KMS-11 (cell line): ENCODE data around the gene DLL4.

Experiments
- H2AFZ ChIP-seq: fragments of 200-600 bp; sonication (generic); 2 replicates; pipeline ENCODE4 v1.6.1; 2016; ENCODE audit warnings: antibody characterized with exemption, mixed run types, low read depth
- H3K27ac ChIP-seq: fragments of 200-600 bp; sonication (generic); 2 replicates; pipeline ENCODE4 v1.6.1; 2016; ENCODE audit warnings: mild to moderate bottlenecking, mixed run types
- H3K27me3 ChIP-seq: fragments of 200-600 bp; sonication (generic); 2 replicates; pipeline ENCODE4 v1.6.1; 2017; ENCODE audit warnings: mild to moderate bottlenecking, low read depth, mixed run types, moderate library complexity; ENCODE audit not compliant: insufficient read depth
- H3K36me3 ChIP-seq: fragments of 200-600 bp; sonication (generic); 2 replicates; pipeline ENCODE4 v1.6.1; 2017; ENCODE audit warnings: mild to moderate bottlenecking, mixed run types; ENCODE audit not compliant: insufficient read depth
- H3K4me1 ChIP-seq: fragments of 200-600 bp; sonication (generic); 2 replicates; pipeline ENCODE4 v1.6.1; 2016; ENCODE audit warnings: mild to moderate bottlenecking, low read depth, mixed run types; ENCODE audit not compliant: poor library complexity, severe bottlenecking
- H3K4me2 ChIP-seq: fragments of 200-600 bp; sonication (generic); 2 replicates; pipeline ENCODE4 v1.7.0; 2016; ENCODE audit warnings: mild to moderate bottlenecking, mixed run types
- H3K4me3 ChIP-seq: fragments of 200-600 bp; sonication (generic); IDR thresholded peaks from 2 replicates; pipeline ENCODE4 v1.6.1; 2017; ENCODE audit warnings: low read depth, low read length, mixed read lengths; ENCODE audit not compliant: insufficient read depth
- H3K79me2 ChIP-seq: fragments of 200-600 bp; sonication (generic); 2 replicates; pipeline ENCODE4 v1.6.1; 2016; ENCODE audit warnings: low read depth, mixed run types; ENCODE audit not compliant: insufficient read depth
- H3K9ac ChIP-seq: fragments of 200-600 bp; sonication (generic); 2 replicates; pipeline ENCODE4 v1.6.1; 2016; ENCODE audit warnings: mild to moderate bottlenecking, mixed run types
- H4K20me1 ChIP-seq: fragments of 200-600 bp; sonication (generic); 2 replicates; pipeline ENCODE4 v1.6.1; 2016; ENCODE audit warnings: mild to moderate bottlenecking, mixed run types; ENCODE audit not compliant: insufficient read depth
- TF ChIP-seq, protein P1 (sequence below): fragments of 200-600 bp; sonication (generic); conservative IDR thresholded peaks from 2 replicates; pipeline ENCODE4 v1.6.1; 2017; ENCODE audit warnings: low read depth, mild to moderate bottlenecking, antibody characterized with exemption, low read length, moderate library complexity, mixed read lengths

DLL4 gene

DNA sequence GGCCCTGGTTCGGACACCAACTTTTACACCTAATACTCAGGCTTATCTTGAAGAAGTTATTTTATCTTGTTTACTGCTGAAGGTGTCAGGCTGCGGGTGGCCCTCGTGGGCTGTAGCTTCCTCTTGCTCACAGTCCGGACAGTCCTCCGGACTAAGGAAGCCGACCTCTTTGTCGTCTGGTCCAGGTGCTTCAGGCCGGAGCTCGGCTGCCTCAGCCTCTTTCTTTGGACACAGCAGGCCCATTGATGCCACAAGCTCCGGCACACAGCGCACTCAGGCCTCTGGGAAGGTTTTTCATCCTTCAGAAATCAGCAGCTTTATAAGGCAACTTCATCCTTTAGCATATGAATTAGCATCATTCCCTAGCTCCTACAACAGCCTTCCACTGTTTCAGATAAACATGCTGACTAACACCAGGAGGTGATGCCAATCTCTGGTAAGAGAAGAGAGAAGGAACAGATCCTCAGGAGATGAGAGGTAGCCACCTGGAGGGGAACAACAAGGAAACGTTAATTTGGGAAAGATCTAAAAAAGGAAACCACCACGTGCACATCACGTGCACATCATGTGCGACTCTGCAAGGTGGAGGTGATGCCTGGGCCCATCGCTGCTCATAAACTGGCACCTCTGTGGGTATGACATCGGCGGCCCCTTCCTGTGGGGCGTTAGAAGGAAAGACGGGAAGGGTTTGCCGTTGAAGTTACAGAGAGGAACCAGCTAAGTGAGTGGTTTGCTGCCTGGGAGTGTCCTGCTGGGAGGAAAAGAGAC lies 19.8 kb downstream of the DLL4 start:
- TF ChIP-seq, protein P1, sequence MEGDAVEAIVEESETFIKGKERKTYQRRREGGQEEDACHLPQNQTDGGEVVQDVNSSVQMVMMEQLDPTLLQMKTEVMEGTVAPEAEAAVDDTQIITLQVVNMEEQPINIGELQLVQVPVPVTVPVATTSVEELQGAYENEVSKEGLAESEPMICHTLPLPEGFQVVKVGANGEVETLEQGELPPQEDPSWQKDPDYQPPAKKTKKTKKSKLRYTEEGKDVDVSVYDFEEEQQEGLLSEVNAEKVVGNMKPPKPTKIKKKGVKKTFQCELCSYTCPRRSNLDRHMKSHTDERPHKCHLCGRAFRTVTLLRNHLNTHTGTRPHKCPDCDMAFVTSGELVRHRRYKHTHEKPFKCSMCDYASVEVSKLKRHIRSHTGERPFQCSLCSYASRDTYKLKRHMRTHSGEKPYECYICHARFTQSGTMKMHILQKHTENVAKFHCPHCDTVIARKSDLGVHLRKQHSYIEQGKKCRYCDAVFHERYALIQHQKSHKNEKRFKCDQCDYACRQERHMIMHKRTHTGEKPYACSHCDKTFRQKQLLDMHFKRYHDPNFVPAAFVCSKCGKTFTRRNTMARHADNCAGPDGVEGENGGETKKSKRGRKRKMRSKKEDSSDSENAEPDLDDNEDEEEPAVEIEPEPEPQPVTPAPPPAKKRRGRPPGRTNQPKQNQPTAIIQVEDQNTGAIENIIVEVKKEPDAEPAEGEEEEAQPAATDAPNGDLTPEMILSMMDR = no peak
- Histone ChIP-seq H3K36me3 (no peaks in the 10 kb centered on the region), H3K27me3 (no peaks in the 10 kb centered on the region), H3K4me2 (no peak overlapping the region), H3K27ac (no peak overlapping the region), H3K4me3 (no peak overlapping the region), H3K9ac (no peak overlapping the region), H3K4me1 (peaks cover 20% of the 10 kb centered on the region), H2AFZ (no peak overlapping the region), H4K20me1 (no peaks in the 10 kb centered on the region), H3K79me2 (no peaks in the 10 kb centered on the region)

DNA sequence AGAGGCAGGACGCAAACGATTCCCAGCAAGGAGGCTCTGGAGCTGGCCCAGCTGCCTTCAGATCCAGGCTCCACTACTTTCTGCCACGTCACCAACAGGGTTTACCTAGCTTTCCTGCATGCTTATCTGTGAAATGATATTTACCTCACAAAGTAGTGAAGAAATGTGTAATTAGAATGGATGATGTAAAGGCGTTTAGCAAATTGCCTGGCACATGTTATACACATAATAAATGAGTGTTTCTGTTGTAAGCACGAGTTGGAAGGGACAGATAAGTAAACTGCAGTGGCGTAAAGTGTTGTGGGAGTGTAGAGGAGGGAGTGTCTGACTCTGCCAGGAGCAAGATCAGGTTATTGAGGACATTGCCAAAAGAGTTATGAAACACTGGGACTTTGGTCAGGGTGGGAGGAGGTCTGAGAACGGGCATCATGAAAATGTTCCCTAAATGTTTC lies 20.6 kb downstream of the DLL4 start:
- Histone ChIP-seq H3K27me3 (no peaks in the 10 kb centered on the region), H2AFZ (no peak overlapping the region), H3K27ac (no peak overlapping the region), H3K4me1 (peaks cover 29% of the 10 kb centered on the region), H3K9ac (no peak overlapping the region), H3K36me3 (no peaks in the 10 kb centered on the region), H3K4me2 (no peak overlapping the region), H4K20me1 (no peaks in the 10 kb centered on the region), H3K4me3 (no peak overlapping the region), H3K79me2 (no peaks in the 10 kb centered on the region)
- TF ChIP-seq, protein P1 = no peak

DNA sequence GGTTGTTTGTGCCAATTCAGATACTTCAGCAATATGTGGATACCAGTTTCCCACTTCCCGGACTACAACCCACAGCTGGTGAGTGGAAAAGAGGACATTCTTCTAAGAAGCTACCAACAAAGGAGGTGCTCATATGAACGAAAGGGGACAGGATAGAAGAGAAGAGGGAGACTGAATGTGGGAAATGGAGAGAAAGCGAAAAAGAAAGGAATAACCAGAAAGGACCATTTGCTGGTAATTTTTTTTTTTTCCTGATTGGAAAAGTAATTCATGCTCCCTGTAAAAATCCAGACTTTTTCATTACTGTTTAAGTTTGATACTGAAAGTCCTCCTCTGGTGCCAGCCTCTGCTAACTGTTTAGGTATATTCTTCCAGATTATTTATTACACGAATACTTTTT lies 22.6 kb downstream of the DLL4 start:
- H3K4me2 ChIP-seq = peak overlapping the region; percentile 62
- TF ChIP-seq, protein P1 = no peak
- H3K9ac ChIP-seq = no peak overlapping the region

DNA sequence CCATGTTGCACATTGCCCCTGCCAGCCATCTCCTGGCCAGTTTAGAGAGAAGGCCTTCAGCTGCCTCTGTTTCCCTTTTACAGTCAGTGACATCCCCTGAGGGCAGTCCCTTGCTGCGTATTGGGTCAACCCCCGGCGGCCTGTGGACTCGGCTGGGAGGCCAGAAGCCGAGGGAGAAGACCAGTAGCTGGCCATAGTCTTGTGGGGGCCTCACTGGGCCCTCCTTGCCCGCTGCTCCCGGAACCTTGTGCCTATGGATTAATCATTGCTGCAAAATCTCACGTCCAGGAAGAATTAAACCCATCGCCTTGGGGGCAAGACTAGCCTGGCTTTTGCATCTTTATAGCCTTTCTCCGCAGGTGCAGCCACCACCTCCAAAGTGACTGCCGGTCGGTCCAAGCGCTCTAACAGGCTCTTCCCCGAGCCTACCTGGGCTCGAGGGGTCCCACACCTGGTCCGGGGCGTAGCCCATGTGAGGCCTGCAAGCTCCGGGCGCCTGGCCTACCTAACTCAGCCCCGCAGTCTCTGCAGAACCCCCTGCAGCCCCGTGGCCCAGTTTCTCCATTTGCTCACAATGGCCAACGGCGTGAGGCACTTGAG lies 23.3 kb downstream of the DLL4 start:
- Histone ChIP-seq H4K20me1 (no peaks in the 10 kb centered on the region), H3K4me3 (no peak overlapping the region), H3K27ac (peak overlapping the region; percentile 64), H2AFZ (peak overlapping the region; percentile 76), H3K36me3 (no peaks in the 10 kb centered on the region), H3K9ac (peak overlapping the region; percentile 76), H3K4me1 (peaks cover 33% of the 10 kb centered on the region), H3K4me2 (peak overlapping the region; percentile 62), H3K27me3 (no peaks in the 10 kb centered on the region), H3K79me2 (no peaks in the 10 kb centered on the region)
- TF ChIP-seq, protein P1 = no peak

More for the DNA sequence above, 22.6 kb downstream of the DLL4 start:
- H4K20me1 ChIP-seq = no peaks in the 10 kb centered on the region
- no peaks in the 10 kb centered on the region for H3K36me3 ChIP-seq
- H3K4me1 ChIP-seq = peaks cover 33% of the 10 kb centered on the region
- H3K79me2 ChIP-seq = no peaks in the 10 kb centered on the region
- no peaks in the 10 kb centered on the region for H3K27me3 ChIP-seq
- no peak overlapping the region for H2AFZ ChIP-seq
- no peak overlapping the region for H3K4me3 ChIP-seq
- no peak overlapping the region for H3K27ac ChIP-seq
